GM21367 (cell line): ENCODE results near the gene CDC42EP4.
A peak's percentile ranks its signal among the peaks of the same experiment; 100 is the strongest.
"Not testable (repeated sequence)": the region's sequence is repeated elsewhere in the genome, so short reads cannot be mapped to it uniquely, and the experiment has no call there.

Experiments used
- ATAC-seq: cut with Tn5 transposase; IDR thresholded peaks from one replicate; pipeline ENCODE4 v1.9.1; 2021; ENCODE audit not compliant: unreplicated experiment

The CDC42EP4 gene

GRCh38 chr17:73283250-73283649, 28.6 kb downstream of the CDC42EP4 start:
- no peak for ATAC-seq

- ATAC-seq = no peak
Observed at GRCh38 chr17:73282629-73283028, 29.2 kb downstream of the CDC42EP4 start.

GRCh38 chr17:73281928-73282327, 29.9 kb downstream of the CDC42EP4 start:
- peak; percentile 87 for ATAC-seq

GRCh38 chr17:73280191-73280590, 31.6 kb downstream of the CDC42EP4 start:
- no peak for ATAC-seq

GRCh38 chr17:73279704-73280103, 32.1 kb downstream of the CDC42EP4 start:
- ATAC-seq = no peak

- ATAC-seq = no peak
Observed at GRCh38 chr17:73278465-73279453, 33.0 kb downstream of the CDC42EP4 start.

GRCh38 chr17:73278049-73278464, 33.7 kb downstream of the CDC42EP4 start:
- ATAC-seq = no peak

GRCh38 chr17:73274490-73274889, 37.3 kb downstream of the CDC42EP4 start:
- ATAC-seq = no peak

- no peak for ATAC-seq
Observed at GRCh38 chr17:73272906-73273218, 38.9 kb downstream of the CDC42EP4 start.

- ATAC-seq = peak; percentile 98
Observed at GRCh38 chr17:73271072-73271471, 40.7 kb downstream of the CDC42EP4 start.

- ATAC-seq = no peak
Observed at GRCh38 chr17:73269791-73270190, 42.0 kb downstream of the CDC42EP4 start.

- ATAC-seq = no peak
Observed at GRCh38 chr17:73269329-73269615, 42.5 kb downstream of the CDC42EP4 start.

GRCh38 chr17:73268582-73269328, 43.0 kb downstream of the CDC42EP4 start:
- ATAC-seq = no peak

GRCh38 chr17:73267648-73268537, 43.9 kb downstream of the CDC42EP4 start:
- ATAC-seq = no peak

GRCh38 chr17:73266796-73267195, 45.0 kb downstream of the CDC42EP4 start:
- no peak for ATAC-seq

GRCh38 chr17:73265646-73266640, 45.9 kb downstream of the CDC42EP4 start:
- no peak for ATAC-seq

- ATAC-seq = not testable (repeated sequence)
Observed at GRCh38 chr17:73264448-73264847, 47.4 kb downstream of the CDC42EP4 start.

- no peak for ATAC-seq
Observed at GRCh38 chr17:73262676-73263642, 48.8 kb downstream of the CDC42EP4 start.
